ENCODE measurements around the gene WNK1.
"Not testable (repeated sequence)": the region's sequence is repeated elsewhere in the genome, so short reads cannot be mapped to it uniquely, and the experiment has no call there.

DNA sequence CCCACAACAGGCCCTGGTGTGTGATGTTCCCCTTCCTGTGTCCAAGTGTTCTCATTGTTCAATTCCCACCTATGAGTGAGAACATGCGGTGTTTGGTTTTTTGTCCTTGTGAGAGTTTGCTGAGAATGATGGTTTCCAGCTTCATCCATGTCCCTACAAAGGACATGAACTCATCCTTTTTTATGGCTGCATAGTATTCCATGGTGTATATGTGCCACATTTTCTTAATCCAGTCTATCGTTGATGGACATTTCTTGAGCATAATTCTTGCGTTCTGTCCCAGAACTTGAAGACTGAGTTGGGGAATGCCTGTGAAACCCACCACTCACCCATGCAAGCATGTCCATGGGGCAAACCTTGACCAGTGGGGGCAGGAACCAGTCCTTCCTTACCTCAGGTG is 44.3 kb upstream of the WNK1 start:
- TF ChIP-seq POLR2AphosphoS5 (IDR thresholded peaks at IDR 0.05; ENCODE audit: insufficient read depth, low read depth, low read length); MAX (IDR thresholded peaks at IDR 0.05; ENCODE audit: insufficient read depth, insufficient read length): not testable (repeated sequence)

Data from endothelial cell of umbilical vein (primary cell).